Liver (tissue), 9 donors: ENCODE results near the gene ANKRD35. TPM values are rescaled to one million over a fixed set of nuclear protein-coding genes. Genes with fewer than 3 reads are reported as not detected.
A peak's percentile ranks its signal among the peaks of the same experiment; 100 is the strongest.

ENCODE experiments used
- DNase-seq: peaks from one replicate; pipeline ENCODE4 v3.0.0-alpha.2; 2017; ENCODE audit warnings: low spot score
- H3K27ac ChIP-seq, 2 donors: one replicate each; pipeline ENCODE4 v1.7.0; 2013; ENCODE audit warnings: inconsistent platforms in 2 of 2, low read length in 2 of 2, control low read depth in 1 of 2, low read depth in 1 of 2, mild to moderate bottlenecking in 1 of 2
- H3K27me3 ChIP-seq, 4 donors: one replicate each; pipeline versions ENCODE4 v1.6.1 to v1.7.0; 2013; ENCODE audit warnings: low read length in 3 of 4, inconsistent platforms in 1 of 4, mild to moderate bottlenecking in 1 of 4, moderate library complexity in 1 of 4; ENCODE audit not compliant: control insufficient read depth in 4 of 4, insufficient read depth in 4 of 4
- H3K36me3 ChIP-seq, 4 donors: one replicate each; pipeline versions ENCODE4 v1.6.1 to v1.7.0; 2013; ENCODE audit warnings: low read length in 3 of 4, mild to moderate bottlenecking in 3 of 4, low read depth in 1 of 4, moderate library complexity in 1 of 4; ENCODE audit not compliant: control insufficient read depth in 4 of 4, insufficient read depth in 3 of 4
- H3K4me1 ChIP-seq, 4 donors: one replicate each; pipeline versions ENCODE4 v1.6.1 to v1.7.0; 2013; ENCODE audit warnings: low read length in 3 of 4, mild to moderate bottlenecking in 3 of 4, moderate library complexity in 1 of 4; ENCODE audit not compliant: control insufficient read depth in 4 of 4, insufficient read depth in 4 of 4
- H3K4me3 ChIP-seq, 3 donors: one replicate each; pipeline versions ENCODE4 v1.6.1 to v1.7.0; 2013; ENCODE audit warnings: low read length in 3 of 3, control low read depth in 1 of 3, low read depth in 1 of 3, mild to moderate bottlenecking in 1 of 3
- H3K9ac ChIP-seq, 2 donors: one replicate each; pipeline ENCODE4 v1.7.0; 2013; ENCODE audit warnings: low read length in 2 of 2, mild to moderate bottlenecking in 2 of 2, moderate library complexity in 2 of 2, control low read depth in 1 of 2, low read depth in 1 of 2
- H3K9me3 ChIP-seq, 4 donors: one replicate each; pipeline versions ENCODE4 v1.6.1 to v1.7.0; 2013; ENCODE audit warnings: low read length in 3 of 4; ENCODE audit not compliant: control insufficient read depth in 4 of 4
- EGR1 ChIP-seq, 2 donors: IDR thresholded peaks; 2 replicates each; pipeline ENCODE4 v1.6.1; 2016 to 2018; ENCODE audit warnings: antibody characterized with exemption in 2 of 2, low read depth in 2 of 2
- FOXA1 ChIP-seq: IDR thresholded peaks from 2 replicates; pipeline ENCODE4 v1.6.1; 2016; ENCODE audit warnings: antibody characterized with exemption
- FOXA2 ChIP-seq: IDR thresholded peaks from 2 replicates; pipeline ENCODE4 v1.6.1; 2016; ENCODE audit warnings: antibody characterized with exemption
- GABPA ChIP-seq, 2 donors: IDR thresholded peaks in 1 of 2; conservative IDR thresholded peaks in 1 of 2; 2 replicates each; pipeline ENCODE4 v1.6.1; 2016; ENCODE audit warnings: antibody characterized with exemption in 2 of 2, mild to moderate bottlenecking in 1 of 2, moderate library complexity in 1 of 2
- HNF4A ChIP-seq, 2 donors: conservative IDR thresholded peaks; 2 replicates each; pipeline ENCODE4 v1.6.1; 2016; ENCODE audit warnings: antibody characterized with exemption in 2 of 2, mild to moderate bottlenecking in 2 of 2
- HNF4G ChIP-seq: IDR thresholded peaks from 2 replicates; pipeline ENCODE4 v1.6.1; 2016; ENCODE audit warnings: antibody characterized with exemption
- JUND ChIP-seq, 2 donors: IDR thresholded peaks; 2 replicates each; pipeline ENCODE4 v1.6.1; 2016; ENCODE audit warnings: antibody characterized with exemption in 2 of 2
- NR2F2 ChIP-seq: IDR thresholded peaks from 2 replicates; pipeline ENCODE4 v1.6.1; 2016; ENCODE audit warnings: antibody characterized with exemption
- RAD21 ChIP-seq, 2 donors: IDR thresholded peaks; 2 replicates each; pipeline ENCODE4 v1.6.1; 2016; ENCODE audit warnings: antibody characterized with exemption in 2 of 2, mild to moderate bottlenecking in 2 of 2
- RXRA ChIP-seq, 2 donors: IDR thresholded peaks; 2 replicates each; pipeline ENCODE4 v1.6.1; 2017 to 2018; ENCODE audit warnings: antibody characterized with exemption in 2 of 2, mild to moderate bottlenecking in 1 of 2
- SP1 ChIP-seq: IDR thresholded peaks from 2 replicates; pipeline ENCODE4 v1.6.1; 2018; ENCODE audit warnings: antibody characterized with exemption, mild to moderate bottlenecking
- TAF1 ChIP-seq: conservative IDR thresholded peaks from 2 replicates; pipeline ENCODE4 v1.6.1; 2016; ENCODE audit warnings: antibody characterized with exemption, mild to moderate bottlenecking
- YY1 ChIP-seq: IDR thresholded peaks from 2 replicates; pipeline ENCODE4 v1.6.1; 2016; ENCODE audit warnings: antibody characterized with exemption, mild to moderate bottlenecking
- WGBS: extraction: QIAGEN DNeasy Blood & Tissue Kit; methylation state at CpG from one replicate; pipeline ENCODE4 v1.1.7; 2013; 5-methylcytosine and 5-hydroxymethylcytosine counted together
- polyA plus RNA-seq, 2 donors: library from polyadenylated mRNA; stranded (reverse) in 1 of 2; unstranded in 1 of 2; fragments of 200-250 nt in 1 of 2; fragments of >200 nt in 1 of 2; fragmentation: Nextera tagmentation in 1 of 2; extraction: Ambion mirVana in 1 of 2; gene quantifications; one replicate each; pipeline versions ENCODE4 v1.2.1 to v1.2.3, GENCODE V29; 2013 to 2015
- total RNA-seq, 2 donors: library from RNA; depleted of rRNA; stranded (reverse); fragments of >200 nt; gene quantifications; one replicate each; pipeline ENCODE4 v1.2.3, GENCODE V29; 2014
- TF ChIP-seq, protein P1 (sequence below): IDR thresholded peaks from 2 replicates; pipeline ENCODE4 v1.6.1; 2016; ENCODE audit warnings: antibody characterized with exemption, mild to moderate bottlenecking
- TF ChIP-seq, protein P2 (sequence below): IDR thresholded peaks from 2 replicates; pipeline ENCODE4 v1.6.1; 2016; ENCODE audit warnings: antibody characterized with exemption
- TF ChIP-seq, protein P3 (sequence below): IDR thresholded peaks from 2 replicates; pipeline ENCODE4 v1.6.1; 2016; ENCODE audit warnings: antibody characterized with exemption
- TF ChIP-seq, protein P4 (sequence below): IDR thresholded peaks from 2 replicates; pipeline ENCODE4 v1.6.1; 2016; ENCODE audit warnings: antibody characterized with exemption
- TF ChIP-seq, protein P5 (sequence below): fragments of 150-350 bp; IDR thresholded peaks from 2 replicates; pipeline ENCODE4 v1.5.1; 2017; ENCODE audit warnings: improper control_type of control experiment, low read depth, low read length; ENCODE audit not compliant: missing input control
- donor health status: healthy.
- donor health status: healthy.
- donor health status: healthy.
- donor health status: healthy.
- donor health status: healthy.

ANKRD35 gene
- total and polyA plus RNA-seq, 4 donors, result 0.05 to 1.9 (median 1.4) TPM

DNA sequence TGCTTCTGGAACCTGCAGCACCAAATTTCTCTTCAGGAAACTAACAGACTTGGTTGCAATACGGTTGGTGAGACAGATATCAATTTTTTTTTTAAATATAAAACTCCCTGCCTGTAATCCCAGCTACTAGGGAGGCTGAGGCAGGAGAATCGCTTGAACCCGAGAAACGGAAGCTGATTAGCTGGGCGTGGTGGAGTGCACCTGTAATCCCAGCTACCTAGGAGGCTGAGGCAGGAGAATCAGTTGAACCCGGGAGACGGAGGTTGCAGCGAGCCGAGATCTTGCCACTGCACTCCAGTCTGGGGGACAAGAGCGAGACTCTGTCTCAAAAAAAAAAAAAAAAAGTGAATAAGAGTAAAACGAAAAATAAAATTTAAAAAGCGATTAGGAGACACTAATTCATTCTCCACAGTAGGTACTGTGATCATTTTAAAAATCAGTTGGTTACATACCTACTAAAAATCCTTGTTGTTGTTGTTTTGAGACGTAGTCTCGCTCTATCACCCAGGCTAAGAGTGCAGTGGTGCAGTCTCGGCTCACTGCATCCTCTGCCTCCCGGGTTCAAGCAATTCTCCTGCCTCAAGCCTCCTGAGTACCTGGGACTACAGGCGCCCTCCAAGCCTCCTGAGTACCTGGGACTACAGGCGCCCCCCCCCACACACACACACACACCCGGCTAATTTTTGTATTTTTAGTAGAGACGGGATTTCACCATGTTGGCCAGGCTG, 42.4 kb upstream of the ANKRD35 start (continued):
- no peak for TF ChIP-seq FOXA1
- no peak for TF ChIP-seq JUND (IDR thresholded peaks at IDR 0.05)
- TF ChIP-seq NR2F2, result no peak
- no peak for TF ChIP-seq GABPA (IDR thresholded peaks at IDR 0.05 in 1 of 2, conservative IDR thresholded peaks at IDR 0.05 in 1 of 2)

DNA sequence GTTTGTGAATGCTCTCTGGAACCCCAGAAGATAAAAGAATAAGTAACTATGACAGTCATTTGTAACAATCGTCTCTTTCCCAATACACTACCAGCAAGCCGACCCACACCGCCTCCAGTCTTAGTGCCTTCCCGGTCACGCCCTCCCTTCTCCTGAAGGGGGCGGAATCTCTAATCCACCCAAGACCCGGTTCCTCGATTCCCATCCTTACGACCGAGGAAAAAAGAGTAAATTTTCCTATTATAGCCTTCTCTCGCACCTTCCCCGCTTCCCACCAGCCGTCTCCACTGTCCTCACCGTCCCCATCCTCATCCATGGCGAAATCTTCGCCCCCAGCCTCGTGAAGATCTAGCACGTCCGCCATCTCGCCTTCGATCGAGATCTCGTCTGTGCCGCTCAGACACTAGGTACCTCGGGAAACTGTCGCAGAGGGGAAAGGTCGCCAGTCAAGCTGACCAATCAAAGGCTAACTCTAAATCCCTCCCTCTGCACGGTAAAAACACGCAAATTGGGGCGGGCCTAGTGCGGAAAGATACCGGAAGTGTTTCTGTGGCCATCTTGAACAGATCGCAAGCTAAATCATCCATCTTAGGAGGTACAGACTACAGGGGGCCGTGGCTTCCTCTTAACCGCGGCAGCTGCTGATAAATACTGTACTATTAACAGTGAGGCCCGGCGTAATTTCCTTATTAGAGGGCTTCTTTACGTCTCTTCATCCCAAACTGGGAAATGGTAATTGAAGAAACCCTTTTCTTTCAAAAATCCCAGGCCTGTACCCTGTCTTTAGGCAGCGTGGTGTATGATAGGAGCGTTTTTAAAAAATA, 41.6 kb upstream of the ANKRD35 start, which contains the start of gene RBM8A:
RBM8A (minus strand) TSS at position 422 of the 824 bp plus-strand sequence; CDS start at position 364, 58 bp downstream.
- Histone ChIP-seq H3K27ac (peak within 1 kb of the TSS; percentile 95 to 96), H3K27me3 (no peaks in the 10 kb centered on the region), H3K9me3 (no peaks in the 10 kb centered on the region), H3K4me1 (peaks cover 0 to 9% (median 6%) of the 10 kb centered on the region in 4 donors), H3K9ac (peak within 1 kb of the TSS; percentile 92 to 100), H3K4me3 (peak within 1 kb of the TSS; percentile 66 to 96 (median 88)), H3K36me3 (peaks cover 0 to 3% (median 2%) of the 10 kb centered on the region in 4 donors)
- peak; percentile 71 to 81 for TF ChIP-seq RXRA (IDR thresholded peaks at IDR 0.05)
- TF ChIP-seq, protein P1, sequence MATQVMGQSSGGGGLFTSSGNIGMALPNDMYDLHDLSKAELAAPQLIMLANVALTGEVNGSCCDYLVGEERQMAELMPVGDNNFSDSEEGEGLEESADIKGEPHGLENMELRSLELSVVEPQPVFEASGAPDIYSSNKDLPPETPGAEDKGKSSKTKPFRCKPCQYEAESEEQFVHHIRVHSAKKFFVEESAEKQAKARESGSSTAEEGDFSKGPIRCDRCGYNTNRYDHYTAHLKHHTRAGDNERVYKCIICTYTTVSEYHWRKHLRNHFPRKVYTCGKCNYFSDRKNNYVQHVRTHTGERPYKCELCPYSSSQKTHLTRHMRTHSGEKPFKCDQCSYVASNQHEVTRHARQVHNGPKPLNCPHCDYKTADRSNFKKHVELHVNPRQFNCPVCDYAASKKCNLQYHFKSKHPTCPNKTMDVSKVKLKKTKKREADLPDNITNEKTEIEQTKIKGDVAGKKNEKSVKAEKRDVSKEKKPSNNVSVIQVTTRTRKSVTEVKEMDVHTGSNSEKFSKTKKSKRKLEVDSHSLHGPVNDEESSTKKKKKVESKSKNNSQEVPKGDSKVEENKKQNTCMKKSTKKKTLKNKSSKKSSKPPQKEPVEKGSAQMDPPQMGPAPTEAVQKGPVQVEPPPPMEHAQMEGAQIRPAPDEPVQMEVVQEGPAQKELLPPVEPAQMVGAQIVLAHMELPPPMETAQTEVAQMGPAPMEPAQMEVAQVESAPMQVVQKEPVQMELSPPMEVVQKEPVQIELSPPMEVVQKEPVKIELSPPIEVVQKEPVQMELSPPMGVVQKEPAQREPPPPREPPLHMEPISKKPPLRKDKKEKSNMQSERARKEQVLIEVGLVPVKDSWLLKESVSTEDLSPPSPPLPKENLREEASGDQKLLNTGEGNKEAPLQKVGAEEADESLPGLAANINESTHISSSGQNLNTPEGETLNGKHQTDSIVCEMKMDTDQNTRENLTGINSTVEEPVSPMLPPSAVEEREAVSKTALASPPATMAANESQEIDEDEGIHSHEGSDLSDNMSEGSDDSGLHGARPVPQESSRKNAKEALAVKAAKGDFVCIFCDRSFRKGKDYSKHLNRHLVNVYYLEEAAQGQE, result peak; percentile 93
- TF ChIP-seq, protein P2, sequence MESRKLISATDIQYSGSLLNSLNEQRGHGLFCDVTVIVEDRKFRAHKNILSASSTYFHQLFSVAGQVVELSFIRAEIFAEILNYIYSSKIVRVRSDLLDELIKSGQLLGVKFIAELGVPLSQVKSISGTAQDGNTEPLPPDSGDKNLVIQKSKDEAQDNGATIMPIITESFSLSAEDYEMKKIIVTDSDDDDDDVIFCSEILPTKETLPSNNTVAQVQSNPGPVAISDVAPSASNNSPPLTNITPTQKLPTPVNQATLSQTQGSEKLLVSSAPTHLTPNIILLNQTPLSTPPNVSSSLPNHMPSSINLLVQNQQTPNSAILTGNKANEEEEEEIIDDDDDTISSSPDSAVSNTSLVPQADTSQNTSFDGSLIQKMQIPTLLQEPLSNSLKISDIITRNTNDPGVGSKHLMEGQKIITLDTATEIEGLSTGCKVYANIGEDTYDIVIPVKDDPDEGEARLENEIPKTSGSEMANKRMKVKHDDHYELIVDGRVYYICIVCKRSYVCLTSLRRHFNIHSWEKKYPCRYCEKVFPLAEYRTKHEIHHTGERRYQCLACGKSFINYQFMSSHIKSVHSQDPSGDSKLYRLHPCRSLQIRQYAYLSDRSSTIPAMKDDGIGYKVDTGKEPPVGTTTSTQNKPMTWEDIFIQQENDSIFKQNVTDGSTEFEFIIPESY, result peak; percentile 97
- no peak for TF ChIP-seq TAF1
- TF ChIP-seq YY1, result peak; percentile 100
- TF ChIP-seq SP1, result peak; percentile 86
- TF ChIP-seq FOXA1, result peak; percentile 57
- TF ChIP-seq, protein P3, sequence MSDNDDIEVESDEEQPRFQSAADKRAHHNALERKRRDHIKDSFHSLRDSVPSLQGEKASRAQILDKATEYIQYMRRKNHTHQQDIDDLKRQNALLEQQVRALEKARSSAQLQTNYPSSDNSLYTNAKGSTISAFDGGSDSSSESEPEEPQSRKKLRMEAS, result peak; percentile 55
- TF ChIP-seq, protein P4, sequence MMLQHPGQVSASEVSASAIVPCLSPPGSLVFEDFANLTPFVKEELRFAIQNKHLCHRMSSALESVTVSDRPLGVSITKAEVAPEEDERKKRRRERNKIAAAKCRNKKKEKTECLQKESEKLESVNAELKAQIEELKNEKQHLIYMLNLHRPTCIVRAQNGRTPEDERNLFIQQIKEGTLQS, result no peak
- peak; percentile 48 to 51 for TF ChIP-seq HNF4A (conservative IDR thresholded peaks at IDR 0.05)
- TF ChIP-seq RAD21 (IDR thresholded peaks at IDR 0.05), result peak; percentile 57 to 60
- TF ChIP-seq NR2F2, result peak; percentile 87
- no peak for TF ChIP-seq HNF4G
- peak in 1 of 2 donors; percentile 49 for TF ChIP-seq EGR1 (IDR thresholded peaks at IDR 0.05; ENCODE audit: low read depth in 2 of 2)
- TF ChIP-seq GABPA (IDR thresholded peaks at IDR 0.05 in 1 of 2, conservative IDR thresholded peaks at IDR 0.05 in 1 of 2), result peak; percentile 65 to 90
- peak; percentile 54 to 55 for TF ChIP-seq JUND (IDR thresholded peaks at IDR 0.05)
- TF ChIP-seq FOXA2, result peak; percentile 26
- TF ChIP-seq, protein P5, sequence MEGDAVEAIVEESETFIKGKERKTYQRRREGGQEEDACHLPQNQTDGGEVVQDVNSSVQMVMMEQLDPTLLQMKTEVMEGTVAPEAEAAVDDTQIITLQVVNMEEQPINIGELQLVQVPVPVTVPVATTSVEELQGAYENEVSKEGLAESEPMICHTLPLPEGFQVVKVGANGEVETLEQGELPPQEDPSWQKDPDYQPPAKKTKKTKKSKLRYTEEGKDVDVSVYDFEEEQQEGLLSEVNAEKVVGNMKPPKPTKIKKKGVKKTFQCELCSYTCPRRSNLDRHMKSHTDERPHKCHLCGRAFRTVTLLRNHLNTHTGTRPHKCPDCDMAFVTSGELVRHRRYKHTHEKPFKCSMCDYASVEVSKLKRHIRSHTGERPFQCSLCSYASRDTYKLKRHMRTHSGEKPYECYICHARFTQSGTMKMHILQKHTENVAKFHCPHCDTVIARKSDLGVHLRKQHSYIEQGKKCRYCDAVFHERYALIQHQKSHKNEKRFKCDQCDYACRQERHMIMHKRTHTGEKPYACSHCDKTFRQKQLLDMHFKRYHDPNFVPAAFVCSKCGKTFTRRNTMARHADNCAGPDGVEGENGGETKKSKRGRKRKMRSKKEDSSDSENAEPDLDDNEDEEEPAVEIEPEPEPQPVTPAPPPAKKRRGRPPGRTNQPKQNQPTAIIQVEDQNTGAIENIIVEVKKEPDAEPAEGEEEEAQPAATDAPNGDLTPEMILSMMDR, result peak; percentile 45
- under 1% methylated on average over 41 of the region's 41 CpGs for WGBS
- peak; percentile 91 for DNase-seq
